HCT116 (cell line): ENCODE results near the gene PGC. TPM values are rescaled to one million over a fixed set of nuclear protein-coding genes. Genes with fewer than 3 reads are reported as not detected.

Experiments used
- ATAC-seq: fragments of 200-7000 bp; cut with Tn5 transposase; 2 replicates; pipeline ENCODE4 v1.9.1; 2020; ENCODE audit warnings: mild to moderate bottlenecking, moderate library complexity
- BruUV-seq: library from RNA; stranded (reverse); fragments of 400-500 nt; replicated peaks from 2 replicates; lab custom pipeline; 2021; lab: Mats Ljungman, UMichigan
- CTCF ChIA-PET: fragments of 300-600 bp; sonication (Branson Sonifier 250); formaldehyde crosslinking; loops from one replicate; lab custom pipeline; 2021; ENCODE audit warnings: antibody characterized with exemption; lab: Charles Lee
- POLR2A ChIA-PET: fragments of 300-600, 350-600 bp; sonication (Branson Sonifier 250); formaldehyde crosslinking; loops from one replicate; lab custom pipeline; 2021; ENCODE audit warnings: antibody characterized with exemption; lab: Charles Lee
- RAD21 ChIA-PET, 2 experiments: fragments of 300-600 bp; sonication (Branson Sonifier 250); formaldehyde crosslinking; loops; one replicate each; lab custom pipeline; 2023; ENCODE audit warnings: low total read pairs in 2 of 2; ENCODE audit not compliant: uncharacterized antibody in 2 of 2, unreplicated experiment in 2 of 2, low non-redundant PET in 1 of 2; lab: Charles Lee
- DNase-seq: peaks from one replicate; pipeline ENCODE4 v3.0.0-alpha.2; 2010; ENCODE audit warnings: low read depth, low spot score
- H2AFZ ChIP-seq: fragments of 200-600 bp; shearing (Covaris generic), sonication (generic); 2 replicates; pipeline ENCODE4 v1.6.1; 2017; ENCODE audit warnings: low read depth, mixed run types, mixed read lengths, antibody characterized with exemption, low read length; ENCODE audit not compliant: poor library complexity, severe bottlenecking
- H3K27ac ChIP-seq: 2 replicates; pipeline ENCODE4 v1.5.1; 2012; ENCODE audit warnings: low read depth, low read length
- H3K27me3 ChIP-seq: fragments of 200-600 bp; sonication (generic); 2 replicates; pipeline ENCODE4 v1.6.1; 2016; ENCODE audit warnings: mixed run types, low read length, mixed read lengths; ENCODE audit not compliant: insufficient read depth
- H3K36me3 ChIP-seq, 2 experiments: fragments of 200-500 bp in 1 of 2; fragments of 200-600 bp in 1 of 2; sonication (Bioruptor generic) in 1 of 2; sonication (generic) in 1 of 2; 2 replicates each; pipeline versions ENCODE4 v1.5.1 to v1.6.1; 2014 to 2016; ENCODE audit warnings: low read length in 2 of 2, inconsistent platforms in 1 of 2, mixed read lengths in 1 of 2, mixed run types in 1 of 2; ENCODE audit not compliant: insufficient read depth in 2 of 2, control insufficient read depth in 1 of 2
- H3K4me1 ChIP-seq, 2 experiments: fragments of 200-600 bp in 1 of 2; sonication (generic) in 1 of 2; 2 replicates each; pipeline versions ENCODE4 v1.5.1 to v1.6.1; 2012 to 2017; ENCODE audit warnings: low read length in 2 of 2, inconsistent platforms in 1 of 2, mild to moderate bottlenecking in 1 of 2, mixed read lengths in 1 of 2, mixed run types in 1 of 2, moderate library complexity in 1 of 2; ENCODE audit not compliant: insufficient read depth in 2 of 2, control insufficient read depth in 1 of 2
- H3K4me2 ChIP-seq: fragments of 200-600 bp; sonication (generic); 2 replicates; pipeline ENCODE4 v1.6.1; 2017; ENCODE audit warnings: mixed run types, low read length, mixed read lengths
- H3K4me3 ChIP-seq, 2 experiments: fragments of 200-600 bp in 1 of 2; sonication (generic) in 1 of 2; replicated peaks in 1 of 2; 2 replicates each; pipeline ENCODE4 v1.5.1; 2011 to 2016; ENCODE audit warnings: low read length in 2 of 2, control low read depth in 1 of 2, low read depth in 1 of 2, mild to moderate bottlenecking in 1 of 2, mixed read lengths in 1 of 2, mixed run types in 1 of 2
- H3K79me2 ChIP-seq: fragments of 200-600 bp; sonication (generic); 2 replicates; pipeline ENCODE4 v1.6.1; 2017; ENCODE audit warnings: mild to moderate bottlenecking, mixed run types, low read length, moderate library complexity, mixed read lengths; ENCODE audit not compliant: insufficient read depth
- H3K9ac ChIP-seq: fragments of 200-600 bp; sonication (generic); 2 replicates; pipeline ENCODE4 v1.6.1; 2016; ENCODE audit warnings: low read length, mixed read lengths
- H3K9me2 ChIP-seq: fragments of 200-600 bp; sonication (generic), shearing (Covaris generic); 2 replicates; pipeline ENCODE4 v1.6.1; 2017; ENCODE audit warnings: mixed run types, mild to moderate bottlenecking, moderate library complexity; ENCODE audit not compliant: insufficient read depth
- H3K9me3 ChIP-seq, 2 experiments: fragments of 200-500 bp in 1 of 2; fragments of 200-600 bp in 1 of 2; sonication (Bioruptor generic) in 1 of 2; sonication (generic) in 1 of 2; 2 replicates each; pipeline ENCODE4 v1.6.1; 2014 to 2017; ENCODE audit warnings: low read length in 2 of 2, mixed read lengths in 2 of 2, inconsistent platforms in 1 of 2, low read depth in 1 of 2, mild to moderate bottlenecking in 1 of 2, mixed run types in 1 of 2, moderate library complexity in 1 of 2; ENCODE audit not compliant: control insufficient read depth in 1 of 2, insufficient read depth in 1 of 2
- H4K20me1 ChIP-seq: fragments of 200-600 bp; sonication (generic), shearing (Covaris generic); 2 replicates; pipeline ENCODE4 v1.6.1; 2017; ENCODE audit warnings: mixed run types, mild to moderate bottlenecking, moderate library complexity; ENCODE audit not compliant: insufficient read depth
- ATF3 ChIP-seq: IDR thresholded peaks from 2 replicates; pipeline ENCODE4 v1.6.1; 2012
- CEBPB ChIP-seq: IDR thresholded peaks from 2 replicates; pipeline ENCODE4 v1.6.1; 2012; ENCODE audit warnings: low read depth
- CTCF ChIP-seq, 3 experiments: fragments of 200-600 bp in 1 of 3; sonication (generic) in 1 of 3; IDR thresholded peaks in 2 of 3; conservative IDR thresholded peaks in 1 of 3; 2 replicates each; pipeline ENCODE4 v1.5.1; 2012 to 2017; ENCODE audit warnings: low read depth in 2 of 3, low read length in 2 of 3, antibody characterized with exemption in 1 of 3, borderline replicate concordance in 1 of 3, control low read depth in 1 of 3, mild to moderate bottlenecking in 1 of 3, mixed read lengths in 1 of 3, mixed run types in 1 of 3, moderate library complexity in 1 of 3; ENCODE audit not compliant: insufficient read depth in 1 of 3
- ELF1 ChIP-seq: IDR thresholded peaks from 2 replicates; pipeline ENCODE4 v1.6.1; 2012; ENCODE audit warnings: low read depth, borderline replicate concordance
- EZH2 ChIP-seq: fragments of 200-600 bp; sonication (generic); IDR thresholded peaks from 2 replicates; pipeline ENCODE4 v1.6.1; 2017; ENCODE audit warnings: antibody characterized with exemption, mixed run types
- FOSL1 ChIP-seq: IDR thresholded peaks from 2 replicates; pipeline ENCODE4 v1.6.1; 2012; ENCODE audit warnings: low read depth
- MAX ChIP-seq: IDR thresholded peaks from 2 replicates; pipeline ENCODE4 v1.6.1; 2012
- POLR2A ChIP-seq: IDR thresholded peaks from 2 replicates; pipeline ENCODE4 v1.7.0; 2011; ENCODE audit warnings: borderline replicate concordance; ENCODE audit not compliant: insufficient read depth, insufficient read length; ENCODE audit errors: extremely low read depth
- POLR2AphosphoS5 ChIP-seq: IDR thresholded peaks from 2 replicates; pipeline ENCODE4 v1.6.1; 2011; ENCODE audit warnings: mild to moderate bottlenecking, low read depth, low read length, moderate library complexity
- RAD21 ChIP-seq: IDR thresholded peaks from 2 replicates; pipeline ENCODE4 v1.6.1; 2012; ENCODE audit warnings: low read depth, mild to moderate bottlenecking
- REST ChIP-seq: IDR thresholded peaks from 2 replicates; pipeline ENCODE4 v1.6.1; 2012; ENCODE audit warnings: low read depth
- SIN3A ChIP-seq: IDR thresholded peaks from 2 replicates; pipeline ENCODE4 v1.6.1; 2012; ENCODE audit warnings: low read depth
- TCF7L2 ChIP-seq: IDR thresholded peaks from 2 replicates; pipeline ENCODE4 v1.7.0; 2011; ENCODE audit warnings: borderline replicate concordance, inconsistent platforms; ENCODE audit not compliant: insufficient read depth, insufficient read length; ENCODE audit errors: extremely low read depth
- intact Hi-C: fragments of 100-400 bp; cut with micrococcal nuclease; formaldehyde crosslinking; loops from 2 replicates; pipeline ENCODE4 v1.10.0; 2022
- total RNA-seq: library from RNA; stranded (reverse); gene quantifications from one replicate; pipeline ENCODE4 v1.2.1, GENCODE V29; 2021; ENCODE audit not compliant: unreplicated experiment

The PGC gene
- total RNA-seq, 1 experiment from 2014 or later = 1.2 TPM

GRCh38 chr6:41708856-41709255, 38.3 kb downstream of the PGC start:
- Histone ChIP-seq H3K79me2 (no peaks in the 10 kb centered on the region), H3K27ac (no peak overlapping the region), H3K9ac (no peak overlapping the region), H3K9me2 (no peaks in the 10 kb centered on the region), H3K4me2 (no peak overlapping the region), H3K9me3 (no peaks in the 10 kb centered on the region), H2AFZ (no peak overlapping the region), H3K4me1 (peaks cover 22 to 32% of the 10 kb centered on the region in 2 experiments), H4K20me1 (no peaks in the 10 kb centered on the region), H3K27me3 (no peaks in the 10 kb centered on the region), H3K36me3 (no peaks in the 10 kb centered on the region), H3K4me3 (no peak overlapping the region)
- ChIA-PET RAD21 (no interaction called here), POLR2A (no interaction called here), CTCF (no interaction called here)
- intact Hi-C loops = loop anchor here (5.0 kb wide), 1 partner anchor 333 kb away; no protein-coding TSS in a partner anchor
- DNase-seq (no peak), ATAC-seq (no peak)
- TF ChIP-seq ELF1 (no peak), CTCF (IDR thresholded peaks at IDR 0.05 in 2 of 3, conservative IDR thresholded peaks at IDR 0.05 in 1 of 3; ENCODE audit: borderline replicate concordance in 1 of 3, insufficient read depth in 1 of 3, low read depth in 2 of 3, low read length in 2 of 3) (no peak), POLR2AphosphoS5 (no peak), SIN3A (no peak), MAX (no peak), TCF7L2 (no peak), POLR2A (no peak), RAD21 (no peak), ATF3 (no peak), FOSL1 (no peak), REST (no peak), CEBPB (no peak), EZH2 (no peak)
- BruUV-seq = no TSS peak
